Measurements from ENCODE around the gene TNPO3. TPM values are rescaled to one million over a fixed set of nuclear protein-coding genes. Genes with fewer than 3 reads are reported as not detected.
A peak's percentile ranks its signal among the peaks of the same experiment; 100 is the strongest.

Gene TNPO3
- total RNA-seq, 4 donors from 2014 or later: 34.6 to 48.5 (median 45.2) TPM

- no peaks in the 10 kb centered on the region for H3K36me3 ChIP-seq
- peak within 1 kb of the TSS; percentile 22 to 58 for H3K4me3 ChIP-seq
- H3K4me1 ChIP-seq: peaks cover 0 to 21% (median 10%) of the 10 kb centered on the region in 3 donors
- peak within 1 kb of the TSS in 3 of 4 donors; percentile 19 to 73 (median 37) for H3K27ac ChIP-seq
- no peaks in the 10 kb centered on the region for H3K9me3 ChIP-seq
- 0% methylated on average over 4 of the region's 83 CpGs; no CpG with 5 or more reads in 1 of the 2 donors for WGBS, 2 donors (ENCODE audit: low coverage in 1 of 2)
- peak; percentile 39 for ATAC-seq
- TF ChIP-seq CTCF (IDR thresholded peaks at IDR 0.05) (no peak), EP300 (IDR thresholded peaks at IDR 0.05) (no peak), POLR2AphosphoS5 (IDR thresholded peaks at IDR 0.05) (no peak), POLR2A (IDR thresholded peaks at IDR 0.05) (peak in 1 of 2 donors; percentile 30)
- peaks cover 80% of the 10 kb centered on the region for H3K27me3 ChIP-seq
These were observed 117.0 kb downstream of the TNPO3 start, which contains the start of gene IRF5 for GRCh38 chr7:128937647-128938543. TSS of gene IRF5 (plus strand) at chr7:128937927. CDS start at chr7:128942082, 4,155 bp downstream.

GRCh38 chr7:128937271-128937646 is 117.7 kb downstream of the TNPO3 start:
- H3K27ac ChIP-seq: peak overlapping the region in 2 of 4 donors; percentile 17 to 73
- no peak for ATAC-seq
- TF ChIP-seq CTCF (IDR thresholded peaks at IDR 0.05) (no peak), EP300 (IDR thresholded peaks at IDR 0.05) (no peak), POLR2AphosphoS5 (IDR thresholded peaks at IDR 0.05) (no peak), POLR2A (IDR thresholded peaks at IDR 0.05) (no peak)

GRCh38 chr7:128936798-128937197 is 118.1 kb downstream of the TNPO3 start:
- Histone ChIP-seq H3K27ac (no peak overlapping the region), H3K27me3 (peaks cover 79% of the 10 kb centered on the region), H3K36me3 (no peaks in the 10 kb centered on the region), H3K4me3 (no peak overlapping the region), H3K4me1 (peaks cover 0 to 21% (median 10%) of the 10 kb centered on the region in 3 donors), H3K9me3 (no peaks in the 10 kb centered on the region)
- no peak for ATAC-seq
- 90% methylated on average over 2 of the region's 4 CpGs; no CpG with 5 or more reads in 1 of the 2 donors for WGBS, 2 donors (ENCODE audit: low coverage in 1 of 2)
- TF ChIP-seq EP300 (IDR thresholded peaks at IDR 0.05) (no peak), POLR2A (IDR thresholded peaks at IDR 0.05) (no peak), CTCF (IDR thresholded peaks at IDR 0.05) (no peak), POLR2AphosphoS5 (IDR thresholded peaks at IDR 0.05) (no peak)

More at GRCh38 chr7:128937271-128937646, 117.7 kb downstream of the TNPO3 start:
- peak overlapping the region in 1 of 2 donors; percentile 58 for H3K4me3 ChIP-seq
- H3K36me3 ChIP-seq: no peaks in the 10 kb centered on the region
- H3K9me3 ChIP-seq: no peaks in the 10 kb centered on the region
- peaks cover 0 to 21% (median 10%) of the 10 kb centered on the region in 3 donors for H3K4me1 ChIP-seq
- 51% methylated on average over 9 of the region's 17 CpGs; no CpG with 5 or more reads in 1 of the 2 donors for WGBS, 2 donors (ENCODE audit: low coverage in 1 of 2)
- peaks cover 83% of the 10 kb centered on the region for H3K27me3 ChIP-seq

- no peak for ATAC-seq
- 45 to 100% methylated on average over 1 to 4 of the region's 6 CpGs for WGBS, 2 donors (ENCODE audit: low coverage in 1 of 2)
- TF ChIP-seq CTCF (IDR thresholded peaks at IDR 0.05) (no peak), POLR2AphosphoS5 (IDR thresholded peaks at IDR 0.05) (no peak), POLR2A (IDR thresholded peaks at IDR 0.05) (no peak), EP300 (IDR thresholded peaks at IDR 0.05) (no peak)
- Histone ChIP-seq H3K27me3 (peaks cover 65% of the 10 kb centered on the region), H3K36me3 (no peaks in the 10 kb centered on the region), H3K4me1 (peaks cover 0 to 21% (median 10%) of the 10 kb centered on the region in 3 donors), H3K27ac (peak overlapping the region in 1 of 4 donors; percentile 6), H3K4me3 (no peak overlapping the region), H3K9me3 (no peaks in the 10 kb centered on the region)
These were observed 119.6 kb downstream of the TNPO3 start for GRCh38 chr7:128935342-128935730.

All from gastroesophageal sphincter (tissue), 4 donors.